GM12878 (cell line): ENCODE measurements around the gene CSTPP1. TPM values are rescaled to one million over a fixed set of nuclear protein-coding genes. Genes with fewer than 3 reads are reported as not detected.

Experiments used
- ATAC-seq: fragments of 200-7000 bp; cut with Tn5 transposase; 3 replicates; pipeline ENCODE4 v1.9.1; 2020; ENCODE audit warnings: mild to moderate bottlenecking, moderate library complexity
- BruUV-seq: library from RNA; stranded (reverse); fragments of 400-500 nt; replicated peaks from 2 replicates; lab custom pipeline; 2021; lab: Mats Ljungman, UMichigan
- CTCF ChIA-PET: fragments of 300-600 bp; sonication (Branson Sonifier 250); formaldehyde crosslinking; extraction: SDS; loops from one replicate; lab custom pipeline; 2021; ENCODE audit warnings: inconsistent platforms; lab: Yijun Ruan, JAX
- POLR2A ChIA-PET: fragments of 350-600 bp; formaldehyde crosslinking; extraction: SDS; loops from one replicate; lab custom pipeline; 2021; ENCODE audit warnings: inconsistent platforms; lab: Charles Lee
- RAD21 ChIA-PET: fragments of 300-600 bp; sonication (Branson Sonifier 250); formaldehyde crosslinking; loops from one replicate; lab custom pipeline; 2023; ENCODE audit warnings: antibody characterized with exemption; ENCODE audit not compliant: unreplicated experiment; lab: Charles Lee
- SMC1A ChIA-PET: fragments of 300-600 bp; sonication (Branson Sonifier 250); formaldehyde crosslinking; loops from one replicate; lab custom pipeline; 2023; ENCODE audit not compliant: unreplicated experiment, uncharacterized antibody; lab: Charles Lee
- DNase-seq: peaks from one replicate; pipeline ENCODE4 v3.0.0-alpha.2; 2011; ENCODE audit warnings: low read depth, low spot score
- FAIRE-seq: peaks from 3 replicates; lab custom pipeline; 2011; peaks lifted over from hg19 to GRCh38; lab: Jason Lieb, UNC
- H2AFZ ChIP-seq: 2 replicates; pipeline ENCODE4 v1.6.0; 2011; ENCODE audit warnings: low read depth, low read length, control low read depth; ENCODE audit not compliant: control insufficient read depth
- H3K27ac ChIP-seq: 2 replicates; pipeline ENCODE4 v1.5.1; 2011; ENCODE audit warnings: control low read depth; ENCODE audit not compliant: control insufficient read depth, insufficient read depth
- H3K27me3 ChIP-seq, 2 experiments: replicated peaks in 1 of 2; 2 replicates each; pipeline versions ENCODE4 v1.6.0 to v1.6.1; 2011; ENCODE audit warnings: low read length in 1 of 2; ENCODE audit not compliant: control insufficient read depth in 2 of 2, insufficient read depth in 2 of 2
- H3K36me3 ChIP-seq, 2 experiments: 2 replicates each; pipeline ENCODE4 v1.5.1; 2011; ENCODE audit warnings: low read length in 1 of 2; ENCODE audit not compliant: control insufficient read depth in 2 of 2, insufficient read depth in 2 of 2
- H3K4me1 ChIP-seq: 2 replicates; pipeline ENCODE4 v1.6.1; 2011; ENCODE audit warnings: mild to moderate bottlenecking, low read length, moderate library complexity, mixed read lengths; ENCODE audit not compliant: control insufficient read depth, insufficient read depth
- H3K4me2 ChIP-seq: 2 replicates; pipeline ENCODE4 v1.6.0; 2011; ENCODE audit warnings: control low read depth; ENCODE audit not compliant: control insufficient read depth, insufficient read depth
- H3K4me3 ChIP-seq: fragments of 200-600 bp; sonication (generic); 2 replicates; pipeline ENCODE4 v1.5.1; 2016
- H3K79me2 ChIP-seq: 2 replicates; pipeline ENCODE4 v1.6.0; 2011; ENCODE audit warnings: low read length; ENCODE audit not compliant: control insufficient read depth, insufficient read depth
- H3K9ac ChIP-seq: 2 replicates; pipeline ENCODE4 v1.8.0; 2011; ENCODE audit warnings: low read length, control low read depth, mixed read lengths; ENCODE audit not compliant: control insufficient read depth, insufficient read depth
- H3K9me3 ChIP-seq: replicated peaks from 3 replicates; pipeline ENCODE4 v1.5.1; 2011; ENCODE audit warnings: mild to moderate bottlenecking, low read length; ENCODE audit not compliant: control insufficient read depth, insufficient read depth
- H4K20me1 ChIP-seq: 2 replicates; pipeline ENCODE4 v1.6.0; 2011; ENCODE audit not compliant: control insufficient read depth, insufficient read depth
- BCL11A ChIP-seq: IDR thresholded peaks from 2 replicates; pipeline ENCODE4 v1.6.1; 2011; ENCODE audit warnings: low read depth, low read length
- CEBPB ChIP-seq, 2 experiments: fragments of 150-350 bp in 1 of 2; IDR thresholded peaks; 2 replicates each; pipeline ENCODE4 v1.6.1; 2012 to 2014; ENCODE audit warnings: low read depth in 2 of 2, low read length in 2 of 2, borderline replicate concordance in 1 of 2, inconsistent platforms in 1 of 2
- E2F4 ChIP-seq: IDR thresholded peaks from 2 replicates; pipeline ENCODE4 v1.6.1; 2012; ENCODE audit warnings: low read depth, low read length, improper control_type of control experiment
- EZH2 ChIP-seq: IDR thresholded peaks from 2 replicates; pipeline ENCODE4 v1.6.1; 2012; ENCODE audit warnings: low read depth, mild to moderate bottlenecking, control low read depth, inconsistent platforms, low read length, borderline replicate concordance; ENCODE audit not compliant: control insufficient read depth
- FOXK2 ChIP-seq: fragments of 450-650 bp; IDR thresholded peaks from 2 replicates; pipeline ENCODE4 v1.6.1; 2017; ENCODE audit warnings: mild to moderate bottlenecking, moderate library complexity
- JUNB ChIP-seq: IDR thresholded peaks from 2 replicates; pipeline ENCODE4 v1.6.1; 2016; ENCODE audit warnings: antibody characterized with exemption, mild to moderate bottlenecking
- LARP7 ChIP-seq: fragments of 450-650 bp; IDR thresholded peaks from 2 replicates; pipeline ENCODE4 v1.6.1; 2017; ENCODE audit warnings: mild to moderate bottlenecking
- MEF2A ChIP-seq: IDR thresholded peaks from 2 replicates; pipeline ENCODE4 v1.6.1; 2011; ENCODE audit warnings: low read depth, mild to moderate bottlenecking, low read length, moderate library complexity; ENCODE audit not compliant: insufficient read depth
- RCOR1 ChIP-seq: conservative IDR thresholded peaks from 2 replicates; pipeline ENCODE4 v1.6.1; 2012; ENCODE audit warnings: low read depth, low read length, improper control_type of control experiment
- RELA ChIP-seq: fragments of 450-650 bp; IDR thresholded peaks from 2 replicates; pipeline ENCODE4 v1.8.0; 2014; ENCODE audit warnings: borderline replicate concordance; ENCODE audit not compliant: partially characterized antibody
- RFX5 ChIP-seq: IDR thresholded peaks from 2 replicates; pipeline ENCODE4 v1.6.1; 2011; ENCODE audit warnings: low read depth, low read length, improper control_type of control experiment
- SUZ12 ChIP-seq: fragments of 200-600 bp; sonication (generic); IDR thresholded peaks from one replicate; pipeline ENCODE4 v1.6.1; 2018; ENCODE audit warnings: antibody characterized with exemption, mild to moderate bottlenecking; ENCODE audit not compliant: unreplicated experiment
- TAF1 ChIP-seq: IDR thresholded peaks from 2 replicates; pipeline ENCODE4 v1.6.1; 2011; ENCODE audit warnings: mild to moderate bottlenecking, low read depth, low read length, borderline replicate concordance
- USF1 ChIP-seq: IDR thresholded peaks from 2 replicates; pipeline ENCODE4 v1.6.1; 2011; ENCODE audit warnings: borderline replicate concordance, low read depth, mild to moderate bottlenecking, moderate library complexity, mixed read lengths, low read length; ENCODE audit not compliant: insufficient read depth; ENCODE audit errors: extremely low read length
- YBX1 ChIP-seq: fragments of 450-650 bp; IDR thresholded peaks from 2 replicates; pipeline ENCODE4 v1.6.1; 2016; ENCODE audit warnings: antibody characterized with exemption
- ZBED1 ChIP-seq: IDR thresholded peaks from 2 replicates; pipeline ENCODE4 v1.6.1; 2016; ENCODE audit warnings: borderline replicate concordance
- ZNF24 ChIP-seq: fragments of 450-650 bp; IDR thresholded peaks from 2 replicates; pipeline ENCODE4 v1.6.1; 2017; ENCODE audit warnings: antibody characterized with exemption, mild to moderate bottlenecking
- WGBS: methylation state at CpG from one replicate; pipeline ENCODE4 v1.1.6; 2016; ENCODE audit warnings: low lambda C conversion rate; ENCODE audit not compliant: insufficient replicate concordance, insufficient coverage; ENCODE audit errors: missing lambda C conversion rate; 5-methylcytosine and 5-hydroxymethylcytosine counted together
- in situ Hi-C: fragments of 300-500 bp; cut with MboI; formaldehyde crosslinking; loops from 9 replicates; pipeline ENCODE4 v1.14.3; 2018; ENCODE audit warnings: mixed read lengths
- intact Hi-C: fragments of 100-400 bp; cut with micrococcal nuclease; formaldehyde crosslinking; loops from one replicate; pipeline ENCODE4 v1.14.2; 2022; ENCODE audit not compliant: unreplicated experiment
- polyA plus RNA-seq, 11 experiments: library from polyadenylated mRNA; depleted of rRNA in 4 of 11; unstranded in 6 of 11; stranded (reverse) in 5 of 11; fragments of >200 nt; fragmentation: Nextera tagmentation in 4 of 11; fragmentation: Illumina TruSeq in 1 of 11; extraction: Ambion mirVana in 4 of 11; extraction: Trizol in 1 of 11; gene quantifications; 1 replicate in 1 of 11; 2 replicates in 10 of 11; pipeline versions ENCODE4 v1.2.1 to v1.2.3, GENCODE V29; 2011 to 2016; ENCODE audit warnings: inconsistent platforms in 2 of 11, missing spikeins in 2 of 11, low read depth in 1 of 11
- total RNA-seq, 4 experiments: library from RNA; depleted of rRNA in 3 of 4; stranded (reverse); fragments of >200 nt in 3 of 4; fragmentation: Illumina TruSeq in 1 of 4; extraction: Trizol in 1 of 4; gene quantifications; 2 replicates each; pipeline versions ENCODE4 v1.2.1 to v1.2.3, GENCODE V29; 2013 to 2021
- TF ChIP-seq, protein P1 (sequence below): fragments of 450-650 bp; IDR thresholded peaks from 2 replicates; pipeline ENCODE4 v1.6.1; 2017; ENCODE audit warnings: borderline replicate concordance

CSTPP1 gene
- total and polyA plus RNA-seq, 10 of the 15 experiments (the other 5 are each of a cell fraction or from before 2014, with no cell fraction given) = 7.1 to 23.4 (median 17.5) TPM

GRCh38 chr11:47188259-47188658 lies 251.7 kb downstream of the CSTPP1 start (continued):
- TF ChIP-seq JUNB (no peak), TAF1 (no peak), SUZ12 (no peak), ZBED1 (no peak), USF1 (no peak), EZH2 (no peak), ZNF24 (no peak), BCL11A (no peak)

DNA sequence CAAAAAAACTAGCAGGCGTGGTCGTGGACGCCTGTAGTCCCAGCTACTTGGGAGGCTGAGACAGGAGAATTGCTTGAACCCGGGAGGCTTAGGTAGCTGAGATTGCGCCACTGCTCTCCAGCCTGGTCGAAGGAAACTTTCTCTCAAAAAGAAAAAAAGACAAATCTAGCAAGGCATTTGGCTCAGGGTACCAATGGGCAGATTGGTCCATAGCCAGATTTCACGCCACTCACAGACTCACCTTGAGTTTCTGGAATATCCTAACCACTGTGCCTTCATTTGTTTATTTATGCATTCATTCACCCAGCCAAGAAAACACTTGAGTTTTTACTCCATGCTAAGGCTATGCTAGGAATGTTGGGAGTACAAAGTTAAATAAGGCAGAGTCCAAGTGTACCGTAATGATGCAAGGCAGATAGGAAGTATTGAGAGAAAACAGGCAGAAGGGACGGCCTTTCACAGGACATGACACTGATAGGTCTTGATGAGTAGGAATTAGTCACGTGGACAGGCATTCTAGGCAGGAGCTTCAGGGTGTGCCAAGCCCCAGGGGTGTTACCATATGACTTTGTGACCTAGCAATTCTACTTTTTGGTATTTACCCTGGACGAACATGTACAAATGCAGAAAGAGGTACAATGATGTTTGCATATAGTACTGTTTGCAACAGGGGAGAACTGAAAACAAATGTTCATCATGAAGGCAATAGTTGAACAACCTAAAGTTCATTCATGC lies 252.7 kb downstream of the CSTPP1 start:
- ChIA-PET CTCF (interaction anchor here (3.1 kb wide), 2 partner anchors 10 to 70 kb away, joined by 15 to 17 read pairs; no protein-coding TSS in a partner anchor), SMC1A (no interaction called here), RAD21 (no interaction called here), POLR2A (interaction anchor here (0.6 kb wide), 2 partner anchors 10 to 147 kb away, joined by 3 to 5 read pairs; no protein-coding TSS in a partner anchor)
- 64% methylated on average over 11 of the region's 11 CpGs for WGBS
- BruUV-seq = no TSS peak
- peaks cover 0 to 13% of the 10 kb centered on the region in 2 experiments; a peak in 3 of 4 replicates for H3K27me3 ChIP-seq
- intact Hi-C loops (no loop called here), in situ Hi-C loops (no loop called here)
- no peaks in the 10 kb centered on the region for H3K36me3 ChIP-seq
- H3K79me2 ChIP-seq = no peaks in the 10 kb centered on the region
- no peak overlapping the region for H3K27ac ChIP-seq
- H2AFZ ChIP-seq = no peak overlapping the region
- H3K4me3 ChIP-seq = no peak overlapping the region
- FAIRE-seq = peak; percentile 27
- peaks cover 11% of the 10 kb centered on the region for H3K4me1 ChIP-seq
- H3K9ac ChIP-seq = no peak overlapping the region
- no peak for ATAC-seq
- no peak for DNase-seq
- H4K20me1 ChIP-seq = no peaks in the 10 kb centered on the region
- no peaks in the 10 kb centered on the region for H3K9me3 ChIP-seq
- no peak overlapping the region for H3K4me2 ChIP-seq
- TF ChIP-seq ZNF24 = no peak
- no peak for TF ChIP-seq RFX5
- TF ChIP-seq LARP7 = no peak
- TF ChIP-seq FOXK2 = no peak
- TF ChIP-seq YBX1 = no peak
- no peak for TF ChIP-seq CEBPB (IDR thresholded peaks at IDR 0.05; ENCODE audit: borderline replicate concordance in 1 of 2, low read depth in 2 of 2, low read length in 2 of 2)
- TF ChIP-seq, protein P1, sequence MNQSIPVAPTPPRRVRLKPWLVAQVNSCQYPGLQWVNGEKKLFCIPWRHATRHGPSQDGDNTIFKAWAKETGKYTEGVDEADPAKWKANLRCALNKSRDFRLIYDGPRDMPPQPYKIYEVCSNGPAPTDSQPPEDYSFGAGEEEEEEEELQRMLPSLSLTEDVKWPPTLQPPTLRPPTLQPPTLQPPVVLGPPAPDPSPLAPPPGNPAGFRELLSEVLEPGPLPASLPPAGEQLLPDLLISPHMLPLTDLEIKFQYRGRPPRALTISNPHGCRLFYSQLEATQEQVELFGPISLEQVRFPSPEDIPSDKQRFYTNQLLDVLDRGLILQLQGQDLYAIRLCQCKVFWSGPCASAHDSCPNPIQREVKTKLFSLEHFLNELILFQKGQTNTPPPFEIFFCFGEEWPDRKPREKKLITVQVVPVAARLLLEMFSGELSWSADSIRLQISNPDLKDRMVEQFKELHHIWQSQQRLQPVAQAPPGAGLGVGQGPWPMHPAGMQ = no peak
- TF ChIP-seq RCOR1 = no peak
- TF ChIP-seq MEF2A = no peak
- no peak for TF ChIP-seq RELA
- no peak for TF ChIP-seq E2F4
